ENCODE results near the gene ITPRID2.

The ITPRID2 gene

GRCh38 chr2:181891258-181891965 is at the start of gene ITPRID2:
TSS of gene ITPRID2 (plus strand) at chr2:181891730. CDS start at chr2:181892067, 337 bp downstream.
- peak; percentile 61 for DNase-seq (ENCODE audit: low read depth)

DNA sequence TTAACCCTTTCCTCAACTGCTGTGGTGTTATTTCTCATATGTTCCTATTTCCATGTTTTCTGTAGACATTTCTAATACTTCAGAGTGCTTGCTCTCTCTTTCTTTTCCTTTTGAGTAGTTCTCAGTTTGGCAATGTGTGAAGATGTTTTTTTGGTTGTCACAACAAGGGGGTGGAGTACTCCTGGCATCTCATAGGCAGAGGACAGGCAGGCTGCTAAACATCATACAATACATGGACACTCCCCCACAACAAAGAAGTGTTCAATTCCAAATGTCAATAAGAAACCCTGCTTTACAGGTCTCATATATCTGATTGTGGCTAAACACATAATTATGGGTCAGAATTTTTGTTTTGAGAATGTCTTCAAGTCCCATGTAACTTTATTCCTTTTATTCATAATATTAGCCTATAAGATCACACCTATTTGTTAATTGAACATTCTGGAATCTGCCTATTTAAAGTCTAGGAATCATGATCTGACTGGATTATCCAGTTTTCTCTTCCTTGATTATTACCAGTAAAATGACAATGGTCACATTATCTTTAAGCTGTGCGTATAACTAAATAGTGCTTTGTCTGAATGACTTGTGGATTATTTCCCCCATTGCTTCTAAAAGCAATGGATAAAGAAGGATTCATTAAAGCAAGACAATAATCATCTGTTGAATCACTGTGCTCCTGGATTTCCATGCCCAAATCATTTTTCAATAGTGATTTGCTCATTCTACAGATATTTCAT is 46.8 kb upstream of the ITPRID2 start:
- DNase-seq (ENCODE audit: low read depth) = no peak

DNA sequence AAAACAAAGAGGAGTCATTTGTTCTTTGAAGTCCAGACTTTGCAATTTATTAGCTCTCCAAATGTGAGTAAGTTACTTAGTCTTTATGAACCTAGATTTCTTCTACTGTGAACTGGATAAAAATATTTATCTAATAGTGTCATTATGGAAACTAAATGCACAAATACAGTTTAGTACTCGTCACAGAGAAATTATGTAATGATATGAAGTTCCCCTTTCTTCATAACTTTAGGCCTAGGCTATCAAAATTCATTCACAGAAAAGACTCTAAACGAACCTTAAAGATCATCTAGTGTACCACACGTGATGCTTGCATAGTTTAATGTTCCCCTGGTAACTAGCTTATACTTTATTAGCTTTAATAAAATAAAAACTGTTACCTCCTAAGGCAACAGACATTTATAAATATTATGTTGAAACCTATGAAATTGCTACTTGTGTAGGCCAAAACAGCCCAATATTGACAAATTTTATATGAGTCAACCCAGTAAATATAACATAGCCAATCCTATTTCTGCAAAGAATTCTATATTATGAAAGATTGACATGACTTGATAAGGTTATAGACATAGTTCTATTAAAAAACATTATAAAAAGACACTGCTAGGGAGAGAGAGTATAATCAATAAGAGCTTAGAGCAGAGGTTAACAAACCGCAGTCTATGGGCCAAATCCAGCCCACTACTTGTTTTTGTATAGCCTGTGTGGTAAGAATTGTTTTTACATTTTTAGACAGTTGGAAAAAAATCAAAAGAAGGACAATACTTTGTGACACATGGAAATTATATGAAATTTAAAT is 44.9 kb upstream of the ITPRID2 start:
- DNase-seq (ENCODE audit: low read depth) = no peak

- DNase-seq (ENCODE audit: low read depth) = no peak
Observed at GRCh38 chr2:181847198-181847556, 44.4 kb upstream of the ITPRID2 start.

- DNase-seq (ENCODE audit: low read depth) = no peak
Observed at GRCh38 chr2:181847702-181848101, 43.8 kb upstream of the ITPRID2 start.

DNA sequence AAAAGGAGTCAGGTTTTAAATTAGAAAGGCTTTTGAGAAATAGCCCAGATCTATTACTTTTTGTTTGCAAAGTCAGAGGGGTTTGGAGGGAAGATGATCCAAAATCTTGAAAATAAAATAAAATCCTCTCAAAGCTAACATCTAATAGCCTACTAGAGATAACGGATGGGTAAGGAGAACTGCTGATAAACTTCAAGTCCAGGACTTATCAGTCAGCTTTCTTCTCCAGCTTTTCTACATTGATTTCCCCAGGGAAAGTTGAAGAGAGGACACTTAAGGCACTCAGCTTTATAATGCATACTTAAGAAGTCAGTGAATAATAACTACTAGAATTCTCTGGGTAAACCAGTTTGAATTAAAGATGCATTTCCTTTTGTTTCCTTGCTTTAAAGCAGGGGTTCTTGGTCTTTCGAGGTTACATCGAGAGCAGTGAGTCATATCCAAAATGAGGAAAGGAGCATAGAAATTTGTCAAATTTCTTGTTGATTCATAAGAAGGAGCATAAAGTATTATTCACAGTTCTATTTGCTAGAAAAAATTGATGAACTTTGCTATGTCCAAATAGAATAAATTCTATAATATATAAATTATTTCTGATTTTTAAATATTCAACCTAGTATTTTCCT is 43.2 kb upstream of the ITPRID2 start:
- no peak for DNase-seq (ENCODE audit: low read depth)

DNA sequence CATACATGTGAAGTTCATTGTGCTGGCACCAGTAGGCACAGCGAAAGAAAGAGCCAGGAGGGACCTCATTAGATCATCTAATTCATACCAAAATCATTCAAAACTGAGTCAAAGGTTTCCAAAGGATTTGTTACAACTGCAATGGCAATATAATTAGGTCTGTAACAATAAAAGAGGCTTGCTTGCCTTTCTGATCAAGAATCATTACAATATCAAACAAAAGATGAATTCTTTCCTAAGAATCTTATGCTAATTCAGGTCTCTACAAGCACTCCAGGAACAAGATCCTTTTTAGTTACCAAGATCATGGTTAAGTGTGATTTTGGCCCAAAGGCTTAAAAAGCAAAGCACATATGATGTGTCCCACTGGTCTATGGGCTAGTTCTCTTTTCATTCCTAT is 41.9 kb upstream of the ITPRID2 start:
- no peak for DNase-seq (ENCODE audit: low read depth)

DNA sequence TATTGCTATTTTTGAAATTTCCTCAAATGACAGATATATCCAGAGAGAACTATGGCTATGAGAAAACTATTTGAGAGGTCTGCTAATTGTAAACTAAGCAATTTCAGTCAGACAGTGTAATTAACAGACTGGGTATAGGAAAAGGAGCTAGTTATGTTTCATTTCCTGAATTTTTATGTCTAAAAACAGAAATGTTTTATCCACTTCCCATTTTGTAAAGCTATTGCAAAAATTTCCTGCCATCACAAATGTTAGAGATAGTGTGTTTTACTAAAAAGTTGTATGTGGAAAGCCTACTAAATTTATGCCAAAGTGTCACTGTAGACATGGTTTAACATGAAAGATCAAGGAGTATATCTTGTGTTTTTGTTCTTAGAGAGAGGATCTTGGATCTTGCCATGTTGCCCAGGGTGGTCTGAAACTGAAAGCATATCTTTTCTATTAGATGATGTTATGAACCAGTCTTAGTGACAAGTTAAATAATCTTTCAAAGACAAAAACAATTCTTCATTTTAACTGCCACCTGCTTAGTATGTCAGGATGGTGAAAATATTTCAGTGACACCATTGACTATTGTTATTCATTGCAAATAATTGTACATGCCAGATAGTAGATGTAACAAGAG is 40.5 kb upstream of the ITPRID2 start:
- no peak for DNase-seq (ENCODE audit: low read depth)

DNA sequence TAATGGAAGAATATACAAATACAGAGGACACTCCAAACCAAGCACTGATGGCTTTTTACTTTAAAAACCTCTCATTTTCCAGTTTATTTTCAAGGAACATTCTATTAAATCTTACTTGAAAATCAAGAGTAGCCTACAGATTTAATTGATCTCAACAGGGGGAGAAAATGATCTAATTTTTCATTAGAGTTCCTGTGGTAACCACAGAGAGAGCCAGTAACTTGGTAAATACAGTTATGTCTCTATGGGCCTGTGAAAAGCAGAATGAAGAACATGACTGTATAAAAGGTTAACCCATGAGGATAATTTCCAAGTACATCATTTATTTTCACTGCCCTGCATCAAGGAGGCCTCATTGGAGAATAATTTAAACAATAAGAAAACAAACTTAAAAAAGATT is 39.8 kb upstream of the ITPRID2 start:
- no peak for DNase-seq (ENCODE audit: low read depth)

DNA sequence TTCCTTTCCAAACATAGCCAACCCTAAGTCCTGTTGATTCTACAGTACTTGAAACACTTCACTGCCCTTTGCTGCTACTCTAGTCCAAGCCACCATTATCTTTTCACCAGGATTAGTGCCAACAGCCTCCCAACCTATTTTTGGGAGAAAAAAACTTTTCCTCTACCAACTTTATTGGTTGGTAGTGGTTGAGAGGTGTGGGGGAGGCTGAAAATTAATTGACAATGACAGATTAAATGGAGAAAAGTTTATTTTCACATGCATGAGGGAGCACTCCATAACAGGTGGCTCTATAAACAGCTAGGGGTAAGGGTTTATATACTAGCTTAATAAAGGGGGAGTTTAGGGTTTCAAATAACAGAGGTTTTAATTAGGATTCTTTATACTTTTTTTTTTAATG is 37.8 kb upstream of the ITPRID2 start:
- DNase-seq (ENCODE audit: low read depth) = no peak

DNA sequence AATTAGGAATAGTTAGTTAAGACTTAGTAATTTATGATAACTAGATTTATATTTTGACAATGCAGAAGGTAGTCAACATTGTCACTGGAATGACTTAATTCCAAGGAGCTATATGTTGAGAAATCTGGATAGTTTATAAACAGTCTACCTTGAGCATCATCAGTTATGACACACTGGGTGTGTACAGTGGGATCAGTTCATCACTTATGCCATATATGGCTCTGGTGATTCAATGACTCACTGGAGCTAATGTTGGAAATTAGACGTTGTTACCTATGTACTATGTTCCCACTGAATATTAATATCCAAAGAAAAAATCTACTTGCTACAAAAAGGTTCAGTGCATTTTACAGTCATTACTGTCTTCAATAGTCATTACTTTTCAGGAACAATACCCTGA is 34.0 kb upstream of the ITPRID2 start:
- DNase-seq (ENCODE audit: low read depth) = no peak

GRCh38 chr2:181858600-181858999 is 32.9 kb upstream of the ITPRID2 start:
- no peak for DNase-seq (ENCODE audit: low read depth)

DNA sequence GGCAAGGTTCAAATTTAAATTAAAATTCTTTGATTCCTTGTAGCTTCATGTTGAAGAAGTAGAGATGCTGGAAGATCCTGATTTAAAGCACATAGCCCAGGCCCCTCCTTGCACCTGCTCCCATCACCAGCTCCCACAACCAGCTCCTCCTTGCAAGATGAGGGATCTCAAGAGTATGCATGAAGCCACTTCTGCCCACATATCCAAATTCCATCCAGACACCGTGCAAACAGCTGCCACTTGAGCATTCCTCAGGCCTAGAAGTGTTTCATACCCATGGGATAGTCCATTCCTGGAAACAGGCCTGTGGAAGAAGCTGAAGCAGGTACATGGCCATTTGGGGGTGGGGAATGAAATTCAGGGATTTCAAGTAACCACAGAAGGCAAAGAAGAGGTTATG is 32.4 kb upstream of the ITPRID2 start:
- no peak for DNase-seq (ENCODE audit: low read depth)

DNA sequence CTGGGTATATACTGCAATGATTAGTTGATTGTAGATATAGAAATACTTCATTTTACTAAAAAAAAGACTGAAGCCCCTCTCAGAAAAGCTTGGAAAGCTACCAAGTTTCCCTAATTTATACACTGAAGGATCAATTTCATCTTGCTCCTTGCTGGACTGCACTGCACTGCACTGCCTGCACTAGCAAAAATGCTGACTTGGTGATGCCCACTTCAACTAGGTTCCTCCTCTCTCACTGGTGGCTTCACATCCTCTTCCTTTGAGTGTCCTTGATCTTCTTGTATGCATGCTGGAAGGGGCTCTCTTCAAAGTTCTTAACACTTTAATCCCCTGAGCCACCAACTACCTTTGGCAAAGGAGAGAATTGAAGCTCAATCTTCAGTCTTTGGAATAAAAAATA is 31.7 kb upstream of the ITPRID2 start:
- DNase-seq (ENCODE audit: low read depth) = no peak

- no peak for DNase-seq (ENCODE audit: low read depth)
Observed at GRCh38 chr2:181861379-181861778, 30.2 kb upstream of the ITPRID2 start.

GRCh38 chr2:181862583-181863281 is 28.8 kb upstream of the ITPRID2 start:
- DNase-seq (ENCODE audit: low read depth) = no peak

DNA sequence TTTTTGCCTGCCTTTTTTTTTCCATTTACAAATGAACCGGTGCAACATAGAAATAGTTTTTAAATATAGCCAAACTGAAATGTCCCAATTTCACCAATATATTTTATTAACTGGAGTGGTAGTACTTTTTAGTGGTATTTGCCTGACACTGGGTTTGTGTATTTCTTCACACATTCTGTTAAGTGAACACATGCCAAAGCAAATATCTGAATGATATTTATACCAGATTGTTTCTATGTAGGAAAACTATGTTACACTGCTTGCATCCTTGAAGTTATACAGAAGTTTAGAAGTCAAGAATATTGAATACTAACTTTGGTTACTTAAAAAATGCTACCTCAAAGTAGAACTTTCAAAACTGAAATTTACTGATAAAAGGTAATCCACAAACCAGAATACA is 19.4 kb upstream of the ITPRID2 start:
- DNase-seq (ENCODE audit: low read depth) = no peak

GRCh38 chr2:181876614-181877063 is 14.9 kb upstream of the ITPRID2 start:
- DNase-seq (ENCODE audit: low read depth) = no peak

DNA sequence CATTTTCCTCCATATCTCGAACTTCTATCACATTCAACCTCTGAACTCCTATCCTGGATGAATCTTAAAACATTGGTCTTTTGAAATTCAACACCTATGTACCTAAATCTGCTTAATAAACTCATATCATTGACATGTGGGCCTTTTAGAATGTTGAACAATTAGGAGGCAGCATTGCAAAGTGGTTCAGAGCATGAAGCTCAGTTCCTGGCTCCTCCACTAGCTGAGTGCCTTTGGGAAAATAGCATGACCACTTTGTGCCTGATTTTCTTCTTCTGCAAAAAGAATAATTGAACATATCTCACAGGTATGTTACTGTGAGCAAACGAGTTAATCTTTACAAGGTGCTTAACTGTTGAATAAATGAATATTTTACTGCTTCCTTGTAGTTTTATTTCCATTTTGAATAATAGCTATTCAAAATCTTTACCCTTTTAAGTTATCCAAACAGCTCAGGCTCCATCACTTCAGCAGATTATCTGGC is 14.3 kb upstream of the ITPRID2 start:
- DNase-seq (ENCODE audit: low read depth) = no peak

DNA sequence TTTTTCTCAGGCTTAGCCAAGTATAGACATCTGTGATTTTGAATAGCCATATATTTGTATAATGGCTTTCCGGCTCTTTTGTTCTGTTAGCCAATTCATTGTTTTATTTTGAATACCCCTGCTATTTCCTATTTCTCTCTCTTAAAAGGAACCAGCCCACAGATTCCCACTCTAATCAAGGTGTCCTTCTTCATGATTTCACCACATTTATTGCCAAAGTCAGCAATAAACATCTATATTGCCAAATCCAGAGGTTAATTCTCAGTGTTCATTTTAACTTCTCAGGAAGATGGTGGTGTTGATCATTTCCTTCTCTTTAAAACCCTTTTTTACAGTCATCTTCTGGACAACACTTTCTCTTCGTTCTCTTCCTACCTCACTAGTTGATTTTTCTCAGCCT is 13.1 kb upstream of the ITPRID2 start:
- no peak for DNase-seq (ENCODE audit: low read depth)

GRCh38 chr2:181879295-181879694 is 12.2 kb upstream of the ITPRID2 start:
- DNase-seq (ENCODE audit: low read depth) = no peak

Measured in stimulated activated CD8-positive, alpha-beta memory T cell treated with anti-CD3 and anti-CD28 coated beads, Interleukin-12 subunit alpha, Interleukin-12 subunit beta, amount 100 ng/mL, for 4 hours (primary cell).